EL (cell line): Measurements from ENCODE around the gene PARM1.

ENCODE experiments used
- DNase-seq: peaks from one replicate; pipeline ENCODE4 v3.0.0-alpha.2; 2016

PARM1 gene

DNA sequence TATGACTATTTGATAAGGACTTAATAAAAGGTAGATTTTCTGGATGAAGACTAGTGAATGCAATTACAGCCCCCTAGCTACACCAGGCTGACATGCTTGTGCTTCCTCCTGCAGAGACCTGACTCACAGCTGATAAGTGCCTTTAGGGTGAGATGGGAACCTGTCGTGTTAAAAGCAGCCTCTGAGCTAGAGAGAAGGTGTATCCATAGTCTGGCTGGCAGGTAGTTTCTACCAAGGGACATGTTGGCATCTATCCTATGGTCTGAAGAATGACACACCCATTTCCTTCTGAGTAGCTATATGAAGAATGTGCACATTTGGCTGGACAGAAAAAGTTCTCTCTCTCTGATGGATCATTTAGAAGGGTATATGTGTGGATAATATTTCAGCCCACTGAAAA is 64.1 kb downstream of the PARM1 start:
- DNase-seq: no peak

DNA sequence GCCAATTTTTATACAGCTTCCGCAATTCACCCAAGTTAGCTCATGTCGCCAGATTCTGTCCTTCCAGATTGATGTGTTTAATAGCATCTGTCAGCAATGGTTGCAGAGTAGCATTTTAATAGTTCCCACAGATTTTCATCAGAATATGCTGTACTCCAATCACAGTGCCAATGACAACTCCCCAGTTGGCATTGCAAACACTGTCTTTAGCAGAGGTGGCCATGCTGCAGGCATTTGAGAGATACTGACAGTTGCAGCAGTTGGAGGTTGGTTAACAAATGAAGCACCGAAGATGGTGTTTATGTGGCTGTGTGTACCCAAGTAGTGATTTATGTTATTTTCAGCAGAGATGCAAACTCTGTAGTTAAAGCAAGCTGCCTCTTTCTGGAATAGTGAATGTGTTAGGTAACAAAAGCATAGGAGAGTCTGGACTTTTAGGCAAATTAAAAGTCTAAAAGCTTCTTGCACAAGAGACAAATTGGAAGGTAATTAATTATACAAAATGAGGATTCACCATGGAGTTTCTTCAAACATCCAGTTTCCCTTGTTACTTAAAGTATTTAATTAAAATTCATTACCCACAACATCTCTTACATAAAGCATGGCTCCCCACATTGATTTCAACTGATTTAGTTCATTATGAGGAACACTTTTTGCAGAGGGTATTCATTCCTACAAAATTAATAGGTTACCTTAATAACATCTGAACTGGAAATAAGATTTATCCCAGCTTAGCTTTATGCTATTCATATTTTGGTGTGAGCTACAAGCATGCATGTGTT is 65.2 kb downstream of the PARM1 start:
- DNase-seq: no peak

DNA sequence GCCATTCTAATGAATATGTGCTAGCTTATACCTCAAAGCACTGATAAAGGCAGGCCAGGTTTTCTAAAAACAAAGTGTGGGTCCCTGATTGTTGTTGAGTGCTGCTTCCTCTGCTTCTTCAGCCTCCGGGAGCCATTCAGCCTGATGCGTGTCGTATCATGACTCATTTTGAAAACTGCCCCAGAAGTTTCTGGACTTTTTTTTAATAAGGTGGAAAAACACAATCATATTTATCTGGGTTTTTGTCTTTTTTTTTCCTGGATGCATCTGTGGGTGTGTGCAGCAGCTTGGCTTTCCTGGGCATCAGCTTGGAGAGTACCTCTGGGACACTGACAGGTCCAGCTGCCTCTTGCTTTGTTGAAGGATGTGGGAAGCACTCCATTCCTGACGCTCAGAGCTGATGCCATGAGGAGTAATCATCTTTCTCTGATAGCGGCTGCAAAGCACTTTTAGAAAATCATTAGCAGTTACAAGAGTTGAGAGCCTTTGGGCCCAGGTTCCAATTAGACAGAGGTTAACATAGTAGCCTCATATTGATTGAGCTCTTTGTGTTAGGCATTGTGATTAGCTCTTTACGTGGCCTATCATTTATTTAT is 66.9 kb downstream of the PARM1 start:
- DNase-seq: no peak

DNA sequence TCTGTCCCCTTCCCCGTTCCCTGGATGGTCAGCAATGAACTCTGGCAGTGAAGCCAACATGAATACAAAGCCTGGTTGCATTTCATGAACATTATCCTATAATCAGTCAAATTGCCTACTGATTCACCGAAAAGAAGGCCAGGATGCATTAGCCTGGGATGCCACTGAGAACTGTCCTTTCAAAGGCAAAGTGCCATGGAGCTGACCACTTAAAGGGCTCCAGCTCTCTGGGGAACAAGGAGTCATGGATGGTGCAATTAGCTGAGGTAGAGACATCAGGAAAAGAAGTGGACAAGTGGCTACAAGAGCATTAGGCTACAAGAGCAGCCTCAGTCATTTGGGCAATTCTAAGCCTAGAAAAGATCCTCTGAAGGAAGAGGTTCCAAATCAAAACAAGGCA is 69.0 kb downstream of the PARM1 start:
- DNase-seq: no peak

DNA sequence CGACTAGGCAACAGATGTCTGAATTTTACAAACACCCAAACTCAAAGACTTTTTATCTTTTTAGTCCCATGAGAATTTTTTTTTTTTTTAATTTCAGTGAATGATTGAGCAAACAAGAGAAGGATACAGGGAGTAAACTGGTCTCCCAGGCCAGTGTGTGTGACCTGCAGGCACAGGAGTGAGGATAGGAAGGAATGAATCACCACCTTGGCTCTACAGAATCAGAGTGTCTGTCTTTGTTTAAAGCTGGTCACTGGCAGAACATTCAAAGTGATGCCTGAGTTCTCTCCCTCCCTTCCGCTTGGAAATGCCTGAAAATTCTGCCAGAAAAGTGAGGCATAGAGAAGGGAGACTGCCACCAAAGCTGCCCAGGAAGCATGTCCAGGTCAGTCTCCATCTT is 69.5 kb downstream of the PARM1 start:
- DNase-seq: no peak

DNA sequence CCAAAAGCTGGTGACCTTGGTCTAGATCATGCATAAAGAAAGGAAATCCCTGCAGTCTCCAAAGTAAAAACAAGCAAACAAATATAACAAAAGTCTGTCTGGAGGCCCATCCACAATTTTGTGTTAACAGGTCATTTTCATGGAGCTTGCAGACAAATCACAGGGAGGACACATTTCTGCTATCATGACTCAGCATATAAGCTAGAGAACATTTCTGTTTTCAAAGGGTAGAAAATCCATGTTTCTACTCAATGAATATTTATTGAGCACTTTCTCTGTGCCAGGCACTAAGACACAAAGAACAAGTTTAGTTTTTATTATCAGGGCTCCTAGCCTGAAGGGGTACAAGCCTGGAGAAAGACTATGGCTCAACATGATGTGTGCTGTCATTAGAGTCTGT is 71.1 kb downstream of the PARM1 start:
- no peak for DNase-seq

DNA sequence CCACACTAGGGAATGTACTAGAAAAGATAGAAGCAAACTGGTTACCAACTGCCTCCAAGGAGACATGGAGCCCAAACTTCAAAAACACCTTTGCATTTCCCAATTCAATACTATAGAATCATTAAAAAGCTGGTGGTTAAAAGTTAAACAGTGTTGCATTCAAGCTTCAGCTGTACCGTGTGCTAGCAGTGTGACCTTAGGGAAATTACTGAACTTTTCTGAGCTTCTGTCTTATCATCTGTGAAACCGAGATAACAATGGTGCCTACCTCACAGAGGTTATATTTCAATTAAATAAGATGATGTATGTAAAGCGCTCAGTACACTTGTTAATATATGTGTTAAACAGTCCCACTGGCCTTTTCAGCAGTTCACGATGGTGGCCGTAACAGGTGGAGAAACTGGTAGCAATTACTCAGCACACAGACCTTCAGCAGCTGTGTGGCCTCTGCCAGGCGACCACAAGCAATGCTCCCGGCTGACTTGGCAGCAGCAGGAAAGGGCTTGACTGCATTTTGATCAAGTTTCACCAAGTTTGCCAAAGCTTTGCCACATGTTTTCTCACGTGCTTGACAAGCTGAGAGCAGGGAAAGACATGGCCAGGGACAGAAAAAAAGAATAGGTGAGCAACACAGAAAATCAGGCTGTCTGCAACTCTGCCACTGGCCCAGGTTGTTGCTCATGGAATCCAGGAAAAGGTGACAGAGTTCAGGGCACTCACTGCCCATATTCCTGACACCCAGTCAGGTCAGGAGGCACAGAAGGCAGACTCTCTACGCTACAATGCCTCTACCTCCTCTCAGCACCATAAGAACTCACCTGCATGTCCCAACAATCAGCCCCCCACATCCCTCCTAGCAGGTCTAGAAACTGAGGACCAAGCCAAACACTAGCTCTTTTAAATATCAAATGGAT is 72.1 kb downstream of the PARM1 start:
- no peak for DNase-seq

DNA sequence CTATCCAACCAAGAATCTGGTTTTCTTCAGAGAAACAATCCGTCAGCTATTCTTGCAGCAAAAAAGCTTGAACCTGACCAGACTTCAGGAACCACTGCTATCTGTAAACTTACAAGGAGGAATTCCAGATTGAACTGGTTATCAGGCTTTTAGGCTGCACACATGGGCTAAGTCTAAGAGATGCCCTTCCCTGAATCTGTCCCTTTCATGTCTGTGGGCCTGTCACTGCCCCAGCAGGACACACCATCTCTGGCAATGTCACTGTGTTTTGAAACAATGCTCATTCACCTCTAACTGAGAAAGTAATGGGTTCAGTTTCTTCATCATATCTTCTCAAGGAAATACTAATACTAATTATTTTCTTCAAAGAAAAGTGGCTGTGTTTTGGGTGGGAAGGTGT is 72.8 kb downstream of the PARM1 start:
- DNase-seq: no peak

DNA sequence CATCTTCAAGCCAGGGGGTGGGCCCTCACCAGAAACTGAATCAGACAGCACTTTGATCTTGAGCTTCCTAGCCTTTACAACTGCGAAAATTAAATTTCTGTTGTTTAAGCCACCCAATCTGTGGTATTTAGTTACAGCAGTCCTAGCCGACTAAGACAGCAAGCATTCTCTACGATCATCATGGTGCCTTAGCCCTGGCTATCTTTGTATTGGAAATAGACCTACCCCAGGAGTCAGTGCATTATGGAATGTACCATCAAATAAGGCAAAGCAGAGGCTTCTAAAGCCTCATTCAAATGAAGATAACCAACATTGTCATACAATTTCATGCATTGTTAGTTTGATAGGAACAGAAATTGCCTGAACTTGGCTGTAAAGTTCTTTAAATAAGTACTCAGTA is 75.0 kb downstream of the PARM1 start:
- DNase-seq: no peak

DNA sequence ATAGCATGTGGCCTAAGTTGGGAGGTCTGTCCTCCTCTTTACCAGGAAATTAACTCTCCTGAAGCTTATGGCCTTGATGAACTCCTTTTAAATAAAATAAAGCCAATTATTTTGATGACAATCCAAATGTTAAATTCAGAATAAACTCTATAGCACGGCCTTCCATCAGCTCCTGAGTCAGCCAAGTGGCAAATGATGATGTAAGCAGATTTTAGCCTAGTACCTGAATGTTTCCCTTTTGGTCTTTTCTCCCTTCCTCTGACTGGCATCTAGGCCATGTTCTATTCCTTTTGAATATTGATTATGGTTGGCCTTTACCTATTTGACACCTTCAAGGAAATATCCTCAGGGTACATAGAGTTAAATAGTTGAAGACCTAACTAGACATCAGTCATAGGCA is 76.2 kb downstream of the PARM1 start:
- no peak for DNase-seq

DNA sequence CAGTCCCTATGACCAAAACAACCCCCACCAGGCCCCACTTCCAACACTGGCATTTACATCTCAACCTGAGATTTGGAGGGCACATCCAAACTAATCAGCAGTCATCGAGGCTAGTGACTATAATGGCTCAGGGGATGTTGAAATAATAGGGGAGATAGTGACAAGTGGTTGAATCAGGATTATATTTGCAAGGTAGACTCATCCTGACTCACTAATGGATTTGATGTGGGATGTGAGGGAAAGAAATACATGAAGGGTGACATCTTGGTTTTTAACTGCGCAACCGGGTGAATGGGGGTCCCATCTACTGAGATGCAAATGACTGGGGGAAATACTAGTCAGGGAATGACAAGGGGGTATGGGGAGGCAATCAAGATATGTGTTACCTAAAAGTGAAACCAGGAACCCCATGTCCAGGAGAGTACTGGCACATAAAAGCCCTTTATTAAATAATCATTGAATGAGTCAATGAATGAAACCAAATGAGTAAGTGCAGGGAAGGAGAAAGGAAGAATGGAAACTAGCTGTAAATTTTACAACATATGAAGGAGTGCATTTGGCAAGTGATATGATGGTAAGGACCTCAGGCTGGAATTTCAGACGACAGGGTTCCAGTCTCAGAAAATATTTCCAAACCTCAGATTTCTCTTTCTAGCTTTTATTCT is 78.3 kb downstream of the PARM1 start:
- no peak for DNase-seq

DNA sequence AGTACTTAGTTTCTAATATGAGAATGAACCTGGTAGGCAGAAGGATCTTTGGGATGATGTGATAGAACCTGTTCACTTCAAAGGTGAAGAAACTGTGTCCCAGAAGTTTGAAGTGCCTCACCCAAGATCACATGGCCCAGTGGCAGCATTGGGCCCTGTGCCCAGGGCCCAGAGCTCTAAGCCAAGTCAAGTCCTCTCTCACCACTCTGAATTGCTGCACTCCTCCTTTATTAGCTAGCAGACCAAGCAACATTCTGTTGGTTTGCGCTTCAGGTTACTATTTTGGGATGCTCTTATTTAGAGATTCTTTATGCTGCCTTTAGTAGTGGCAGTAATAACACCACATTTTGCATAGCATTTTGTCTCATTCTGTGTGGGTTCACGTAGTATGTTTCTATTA is 82.7 kb downstream of the PARM1 start:
- DNase-seq: no peak

DNA sequence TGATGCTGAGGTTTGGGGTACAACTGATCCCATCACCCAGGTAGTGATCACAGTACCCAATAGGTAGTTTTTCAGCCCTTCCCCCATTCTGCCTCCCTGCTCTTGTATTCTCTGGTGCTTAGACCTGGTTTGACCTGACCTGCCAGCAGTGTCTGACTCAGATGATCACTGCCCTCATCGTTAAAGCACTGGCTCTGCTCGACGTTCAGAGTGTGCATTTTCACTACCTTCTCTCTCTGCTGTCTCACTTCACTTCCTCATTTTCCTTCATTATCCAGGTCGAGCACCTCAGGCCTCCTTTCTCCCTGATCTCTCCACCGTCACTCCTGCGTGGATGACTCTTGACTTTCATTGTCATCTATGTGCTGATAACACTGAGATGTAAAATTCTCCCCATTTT is 83.6 kb downstream of the PARM1 start:
- DNase-seq: no peak

DNA sequence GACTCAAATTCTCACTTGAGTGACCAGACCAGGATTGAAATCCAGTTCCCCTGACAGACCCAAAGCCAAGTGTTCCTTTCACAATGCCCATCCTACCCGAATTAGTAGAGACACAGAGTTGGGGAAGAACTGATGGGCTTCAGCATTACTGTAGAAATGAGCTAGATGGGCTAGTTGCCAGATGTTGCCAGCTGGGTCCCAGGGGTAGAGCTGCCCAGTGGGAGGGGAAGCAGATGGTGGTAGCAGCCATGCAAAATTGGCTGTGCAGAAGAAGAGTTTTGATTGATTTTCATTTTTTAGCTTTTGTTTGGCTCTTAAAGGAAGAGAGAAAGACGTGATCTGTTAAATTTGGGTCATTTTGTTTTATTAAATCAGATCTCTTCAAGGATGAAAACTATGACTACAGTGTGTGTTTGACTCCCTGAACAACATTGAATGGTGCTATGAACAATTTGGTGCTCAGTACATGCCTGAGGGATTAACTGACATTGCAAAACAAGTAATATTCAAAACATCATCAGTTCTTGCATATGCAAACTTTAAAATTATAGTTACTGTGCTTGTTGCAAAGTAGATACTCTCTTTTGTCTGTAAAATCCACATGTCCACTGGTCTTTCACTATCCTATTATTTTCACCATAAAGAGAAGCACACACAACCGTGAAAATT is 86.0 kb downstream of the PARM1 start:
- no peak for DNase-seq

DNA sequence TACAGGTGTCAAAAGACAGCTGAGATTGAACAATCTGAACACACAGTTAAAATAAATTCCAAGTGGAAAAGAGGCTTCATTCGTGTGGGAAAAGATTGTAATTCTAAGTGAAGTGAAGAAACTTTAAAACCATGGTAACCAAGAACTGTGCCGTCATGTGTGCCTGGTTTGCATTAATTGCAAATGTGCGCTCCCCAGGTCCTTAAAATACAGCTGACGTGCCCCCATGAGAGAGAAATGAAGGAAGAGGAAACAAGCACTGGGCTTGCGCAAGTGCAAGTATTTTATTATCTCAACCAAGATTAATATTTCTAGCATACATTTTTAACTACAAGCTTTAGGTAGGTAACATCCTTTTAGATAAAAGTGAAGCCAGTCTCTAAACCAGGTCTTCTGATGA is 92.5 kb downstream of the PARM1 start:
- DNase-seq: no peak

DNA sequence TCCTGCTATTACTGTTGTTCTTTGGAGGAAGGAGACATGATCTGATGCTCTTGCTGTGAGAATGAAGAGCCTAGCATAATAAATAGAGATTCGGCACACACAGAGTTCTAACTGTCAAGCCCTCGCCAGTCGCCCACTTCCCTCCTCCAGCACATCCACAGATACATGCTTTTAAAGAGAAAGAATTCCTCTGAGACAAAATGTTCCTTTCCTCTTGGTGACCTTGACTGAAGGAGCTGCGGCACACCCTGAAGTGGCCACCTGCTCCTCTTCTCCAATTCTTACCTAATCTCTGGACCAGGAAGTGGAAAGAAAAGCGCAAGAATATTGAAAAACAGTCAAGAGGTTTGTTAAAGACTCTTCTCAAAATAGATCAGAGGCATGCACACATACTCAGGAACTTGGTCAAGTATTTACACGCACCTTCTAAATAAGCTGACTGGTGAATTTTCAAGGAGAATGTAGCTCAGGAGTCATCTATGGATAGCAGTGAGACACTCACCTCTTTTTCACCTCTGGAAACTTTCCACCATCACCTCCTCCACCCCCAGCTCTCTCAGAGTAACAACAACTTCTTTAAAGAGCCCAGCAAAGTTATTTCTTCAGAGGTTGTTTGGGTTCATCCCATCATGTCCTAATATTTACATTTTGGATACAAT is 95.4 kb downstream of the PARM1 start:
- DNase-seq: no peak

DNA sequence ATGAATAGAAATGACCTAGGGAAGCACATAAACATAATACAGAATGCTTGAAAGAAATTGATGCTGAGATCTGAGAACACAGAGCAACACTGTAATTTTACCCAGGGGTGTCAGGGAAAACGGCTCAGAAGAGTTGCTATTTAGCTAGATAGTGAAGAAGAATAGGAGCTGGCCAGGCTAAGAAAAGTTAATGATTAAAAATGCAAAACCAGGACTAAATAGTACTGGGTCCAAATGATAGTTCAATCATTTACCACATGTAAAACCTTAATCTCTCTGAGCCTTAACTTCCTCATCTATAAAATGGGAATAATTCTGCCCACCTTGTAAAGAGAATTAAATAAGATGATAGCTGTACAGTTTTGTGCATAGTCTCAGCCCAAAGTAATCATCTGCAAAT is 97.1 kb downstream of the PARM1 start:
- no peak for DNase-seq

DNA sequence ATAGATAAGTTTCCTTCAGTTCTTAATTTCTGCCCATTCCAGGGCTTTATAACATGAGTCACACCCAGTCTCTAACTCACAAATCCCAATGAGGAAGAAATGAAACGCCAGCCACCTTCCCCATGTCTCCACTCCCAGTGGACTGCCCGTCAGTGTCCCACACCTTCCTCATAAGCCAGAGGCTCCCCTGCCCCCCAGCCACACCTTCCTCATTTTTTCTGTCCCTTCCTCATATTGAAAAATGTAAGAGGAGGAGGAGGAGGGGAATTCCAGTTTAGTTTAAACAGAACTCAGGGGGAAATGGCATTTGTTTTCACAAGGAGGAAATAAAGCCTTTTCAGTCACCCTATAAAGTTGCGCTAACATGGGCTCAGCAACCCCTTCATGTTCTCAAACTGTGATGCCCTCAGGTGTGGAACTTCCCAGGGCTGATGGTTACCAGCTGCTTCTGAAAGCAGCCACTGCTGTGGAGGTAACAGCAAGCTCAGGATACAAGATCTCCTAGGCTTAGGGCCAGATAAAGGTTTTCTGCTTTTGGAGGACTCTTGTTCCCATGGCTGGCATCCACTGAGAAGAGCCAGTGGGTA is 97.8 kb downstream of the PARM1 start:
- no peak for DNase-seq

DNA sequence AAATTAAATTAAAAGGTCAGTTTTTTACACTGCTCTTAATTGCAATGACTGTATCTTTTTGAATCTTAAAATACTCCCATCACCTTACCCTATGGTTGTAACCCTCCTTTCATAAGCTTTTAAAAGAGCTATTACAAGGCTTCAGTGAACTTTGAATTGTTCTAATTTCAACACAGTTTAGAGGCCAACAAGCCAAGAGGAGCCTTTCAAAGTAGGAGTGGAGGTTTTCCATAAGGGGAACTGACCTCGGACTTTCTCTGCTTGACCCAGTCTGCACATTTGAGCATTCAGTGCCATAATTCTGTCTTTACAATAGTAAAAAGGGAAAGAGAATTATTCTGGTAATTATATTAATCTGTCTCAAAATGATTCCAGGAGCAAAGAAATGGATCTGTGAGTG is 98.9 kb downstream of the PARM1 start:
- no peak for DNase-seq

DNA sequence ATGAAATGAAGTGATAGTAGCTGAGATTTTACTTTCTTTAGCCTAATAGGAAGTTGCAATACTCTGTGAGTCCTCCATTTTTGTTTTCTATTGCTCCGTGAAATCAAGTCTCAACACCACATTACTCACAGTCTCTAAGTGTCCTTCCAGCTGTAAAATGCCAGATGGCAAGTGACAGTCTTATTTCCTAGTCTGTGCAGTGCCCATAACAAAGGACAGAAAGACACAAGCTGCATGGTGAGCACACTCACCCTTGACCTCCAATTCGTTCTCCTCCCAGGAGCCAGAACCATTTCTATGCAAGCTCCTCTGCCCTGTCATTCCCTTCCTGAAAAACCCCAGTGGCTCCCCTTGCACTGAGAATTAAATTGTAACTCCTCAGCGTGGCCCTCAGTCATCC is 101.6 kb downstream of the PARM1 start:
- no peak for DNase-seq

DNA sequence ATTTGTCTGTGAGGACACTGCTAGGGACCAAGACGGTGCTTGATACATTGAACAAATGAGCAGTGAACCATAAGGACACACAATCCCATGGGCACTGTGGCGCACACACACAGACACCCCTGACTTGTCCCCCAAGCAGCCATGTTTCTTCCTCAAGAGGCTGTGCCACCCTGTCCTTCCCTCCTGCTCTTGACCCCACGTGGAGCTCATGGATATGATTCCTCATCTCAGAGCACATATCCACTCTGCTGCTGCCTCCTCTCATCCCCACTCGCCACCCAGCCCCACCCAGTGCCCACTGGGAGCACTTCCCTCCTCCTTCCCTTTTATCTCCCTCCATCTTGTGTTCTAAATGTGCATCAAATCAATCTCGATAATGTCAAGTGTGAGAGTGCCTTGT is 102.4 kb downstream of the PARM1 start:
- no peak for DNase-seq
